Tibial artery (tissue), 4 donors: ENCODE data around the gene TERB1.

Source experiments
- DNase-seq, 2 donors: peaks; one replicate each; pipeline ENCODE4 v3.0.0-alpha.2; 2019
- H3K27ac ChIP-seq, 2 donors: fragments of 200-600 bp; sonication (generic) in 1 of 2; 1 replicate in 1 of 2; 2 replicates in 1 of 2; pipeline ENCODE4 v1.5.1; 2018 to 2019; ENCODE audit warnings: mild to moderate bottlenecking in 1 of 2
- H3K27me3 ChIP-seq, 2 donors: fragments of 200-600 bp; sonication (generic) in 1 of 2; one replicate each; pipeline versions ENCODE4 v1.5.1 to v1.6.0; 2016 to 2019
- H3K36me3 ChIP-seq, 3 donors: fragments of 200-600 bp; sonication (generic) in 2 of 3; one replicate each; pipeline ENCODE4 v1.5.1; 2016 to 2019; ENCODE audit warnings: mild to moderate bottlenecking in 2 of 3
- H3K4me1 ChIP-seq, 4 donors: fragments of 200-600 bp; sonication (generic) in 2 of 4; 1 replicate in 3 of 4; 2 replicates in 1 of 4; pipeline ENCODE4 v1.5.1; 2016 to 2019
- H3K4me3 ChIP-seq, 2 donors: fragments of 200-600 bp; sonication (generic) in 1 of 2; 1 replicate in 1 of 2; 2 replicates in 1 of 2; pipeline ENCODE4 v1.5.1; 2018 to 2019; ENCODE audit warnings: mild to moderate bottlenecking in 2 of 2
- H3K9me3 ChIP-seq, 3 donors: fragments of 200-600 bp; sonication (generic) in 1 of 3; one replicate each; pipeline ENCODE4 v1.5.1; 2016 to 2019
- intact Hi-C: fragments of 100-400 bp; cut with DNase I; formaldehyde crosslinking; loops from one replicate; pipeline ENCODE4 v1.15.0; 2023; ENCODE audit warnings: low total_unique reads
- TF ChIP-seq, protein P1 (sequence below), 2 experiments: fragments of 200-600 bp in 1 of 2; fragments of 450-650 bp in 1 of 2; IDR thresholded peaks; one replicate each; pipeline ENCODE4 v1.5.1; 2017 to 2019; ENCODE audit warnings: antibody characterized with exemption in 2 of 2, mild to moderate bottlenecking in 1 of 2, moderate library complexity in 1 of 2

Gene TERB1

DNA sequence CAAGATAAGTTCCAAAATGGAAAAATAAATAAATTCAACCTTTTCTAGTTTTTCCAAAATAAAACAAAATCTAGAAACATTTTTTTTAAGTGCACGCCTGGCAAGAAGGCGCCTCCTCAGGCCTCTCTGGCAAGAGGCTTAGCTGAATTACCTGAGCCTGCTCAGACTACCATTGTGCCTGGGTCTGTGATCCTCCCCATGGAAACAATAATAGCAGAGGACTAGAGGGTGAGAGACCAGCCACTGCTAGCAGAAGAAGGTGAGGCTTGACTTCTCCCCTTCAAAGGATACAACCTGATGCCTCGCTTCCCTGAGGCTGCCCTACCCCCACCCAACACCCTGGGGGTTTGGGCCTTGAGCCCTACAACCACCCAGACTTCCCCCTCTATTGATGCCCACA is 14.8 kb downstream of the TERB1 start:
- no peak for DNase-seq
- intact Hi-C loops: no loop called here
- Histone ChIP-seq H3K27me3 (no peaks in the 10 kb centered on the region), H3K27ac (no peak overlapping the region), H3K4me1 (no peaks in the 10 kb centered on the region), H3K36me3 (no peaks in the 10 kb centered on the region), H3K4me3 (no peak overlapping the region), H3K9me3 (no peaks in the 10 kb centered on the region)
- TF ChIP-seq, protein P1, sequence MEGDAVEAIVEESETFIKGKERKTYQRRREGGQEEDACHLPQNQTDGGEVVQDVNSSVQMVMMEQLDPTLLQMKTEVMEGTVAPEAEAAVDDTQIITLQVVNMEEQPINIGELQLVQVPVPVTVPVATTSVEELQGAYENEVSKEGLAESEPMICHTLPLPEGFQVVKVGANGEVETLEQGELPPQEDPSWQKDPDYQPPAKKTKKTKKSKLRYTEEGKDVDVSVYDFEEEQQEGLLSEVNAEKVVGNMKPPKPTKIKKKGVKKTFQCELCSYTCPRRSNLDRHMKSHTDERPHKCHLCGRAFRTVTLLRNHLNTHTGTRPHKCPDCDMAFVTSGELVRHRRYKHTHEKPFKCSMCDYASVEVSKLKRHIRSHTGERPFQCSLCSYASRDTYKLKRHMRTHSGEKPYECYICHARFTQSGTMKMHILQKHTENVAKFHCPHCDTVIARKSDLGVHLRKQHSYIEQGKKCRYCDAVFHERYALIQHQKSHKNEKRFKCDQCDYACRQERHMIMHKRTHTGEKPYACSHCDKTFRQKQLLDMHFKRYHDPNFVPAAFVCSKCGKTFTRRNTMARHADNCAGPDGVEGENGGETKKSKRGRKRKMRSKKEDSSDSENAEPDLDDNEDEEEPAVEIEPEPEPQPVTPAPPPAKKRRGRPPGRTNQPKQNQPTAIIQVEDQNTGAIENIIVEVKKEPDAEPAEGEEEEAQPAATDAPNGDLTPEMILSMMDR (IDR thresholded peaks at IDR 0.05): no peak

DNA sequence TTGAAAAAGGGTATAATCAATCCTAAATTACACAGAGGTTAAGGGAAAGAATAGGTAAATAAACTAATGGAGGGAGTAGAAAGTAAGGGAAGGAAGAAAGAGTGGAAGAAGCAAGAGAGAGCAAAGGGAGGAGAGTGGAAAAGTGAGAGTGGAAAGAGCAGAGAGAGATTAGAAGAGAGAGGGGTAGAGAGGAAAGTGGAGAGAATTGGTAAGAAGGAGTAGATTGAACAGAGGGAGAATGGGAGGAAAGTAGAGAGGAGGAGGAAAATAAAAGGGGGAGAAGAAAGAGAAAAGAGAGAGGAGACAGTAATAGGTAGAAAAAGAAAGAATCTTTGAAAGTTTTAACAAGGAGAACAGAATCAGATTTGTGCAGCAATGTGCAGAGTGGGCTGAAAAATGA is 24.9 kb downstream of the TERB1 start:
- Histone ChIP-seq H3K9me3 (no peaks in the 10 kb centered on the region), H3K4me1 (no peaks in the 10 kb centered on the region), H3K27me3 (no peaks in the 10 kb centered on the region), H3K27ac (no peak overlapping the region), H3K4me3 (no peak overlapping the region), H3K36me3 (no peaks in the 10 kb centered on the region)
- no peak for DNase-seq
- intact Hi-C loops: no loop called here
- TF ChIP-seq, protein P1 (IDR thresholded peaks at IDR 0.05): no peak

DNA sequence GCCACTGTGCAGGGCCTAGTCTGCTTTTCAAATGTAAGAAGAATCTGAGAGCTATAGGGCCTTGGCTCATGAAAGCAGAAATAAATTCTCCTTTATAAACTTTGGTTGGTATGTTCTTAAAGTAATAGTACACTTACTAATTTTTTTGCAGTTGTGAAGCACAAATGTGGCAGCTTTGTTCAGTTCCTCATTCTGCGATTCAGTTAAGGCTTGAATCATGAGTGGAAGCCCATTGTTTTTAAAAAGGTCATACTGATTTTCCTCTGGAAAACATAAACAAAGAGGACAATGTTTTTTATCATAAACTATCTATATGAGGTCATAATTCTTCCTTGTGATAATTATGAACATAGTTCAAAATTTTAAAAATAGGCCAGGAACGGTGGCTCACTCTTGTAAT is 26.4 kb downstream of the TERB1 start:
- H3K27me3 ChIP-seq: no peaks in the 10 kb centered on the region
- no peak for DNase-seq
- H3K4me1 ChIP-seq: no peaks in the 10 kb centered on the region
- TF ChIP-seq, protein P1 (IDR thresholded peaks at IDR 0.05): no peak
- H3K4me3 ChIP-seq: no peak overlapping the region
- no peaks in the 10 kb centered on the region for H3K9me3 ChIP-seq
- intact Hi-C loops: loop anchor here (5.0 kb wide), 1 partner anchor 652 kb away; no protein-coding TSS in a partner anchor
- H3K27ac ChIP-seq: no peak overlapping the region
- no peaks in the 10 kb centered on the region for H3K36me3 ChIP-seq

DNA sequence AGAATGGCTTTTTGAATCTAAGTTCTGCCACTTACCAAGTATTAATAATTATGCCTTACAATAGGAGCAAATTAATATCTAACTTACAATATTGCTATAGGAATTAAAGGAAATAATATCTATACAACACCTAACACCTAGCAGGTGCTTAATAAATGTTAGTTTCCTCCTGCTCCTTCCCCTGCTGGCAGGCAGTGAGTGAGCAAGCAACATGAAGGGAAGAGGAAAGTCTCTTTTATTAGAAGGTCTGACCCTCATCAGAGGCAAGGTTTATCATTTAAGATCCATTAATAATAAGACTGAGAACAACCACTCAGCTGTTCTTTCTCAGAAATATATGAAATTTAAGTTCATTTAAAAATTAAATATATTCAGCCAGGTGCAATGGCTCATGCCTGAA is 43.3 kb downstream of the TERB1 start:
- H3K9me3 ChIP-seq: no peaks in the 10 kb centered on the region
- no peaks in the 10 kb centered on the region for H3K4me1 ChIP-seq
- no peaks in the 10 kb centered on the region for H3K36me3 ChIP-seq
- no peaks in the 10 kb centered on the region for H3K27me3 ChIP-seq
- no peak overlapping the region for H3K27ac ChIP-seq
- no peak for DNase-seq
- no peak overlapping the region for H3K4me3 ChIP-seq
- intact Hi-C loops: no loop called here
- TF ChIP-seq, protein P1 (IDR thresholded peaks at IDR 0.05): no peak

DNA sequence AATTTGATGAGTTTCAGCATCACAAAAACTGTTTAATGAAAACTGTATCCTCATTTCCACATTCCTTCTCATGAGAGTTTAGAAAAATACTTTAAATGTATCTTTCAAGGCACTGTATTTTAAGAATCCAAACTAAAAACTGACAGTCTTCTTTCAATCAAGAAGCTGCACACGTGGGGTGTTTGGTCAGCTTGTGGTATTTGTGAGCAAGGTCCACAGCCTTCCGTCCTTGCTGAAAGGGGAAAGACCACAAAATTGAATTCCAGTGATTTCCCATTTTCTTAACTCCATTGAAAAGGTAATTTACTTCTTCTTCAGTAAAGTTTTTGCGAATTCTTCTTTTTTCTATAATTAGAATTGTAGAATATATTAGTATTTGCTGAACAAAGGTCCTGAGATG is 46.6 kb downstream of the TERB1 start:
- no peak overlapping the region for H3K4me3 ChIP-seq
- intact Hi-C loops: loop anchor here (5.0 kb wide), 1 partner anchor 148 kb away; no protein-coding TSS in a partner anchor
- no peaks in the 10 kb centered on the region for H3K36me3 ChIP-seq
- TF ChIP-seq, protein P1 (IDR thresholded peaks at IDR 0.05): no peak
- H3K9me3 ChIP-seq: no peaks in the 10 kb centered on the region
- no peaks in the 10 kb centered on the region for H3K27me3 ChIP-seq
- no peak for DNase-seq
- H3K4me1 ChIP-seq: peaks cover 0 to 19% (median 11%) of the 10 kb centered on the region in 4 donors
- no peak overlapping the region for H3K27ac ChIP-seq

DNA sequence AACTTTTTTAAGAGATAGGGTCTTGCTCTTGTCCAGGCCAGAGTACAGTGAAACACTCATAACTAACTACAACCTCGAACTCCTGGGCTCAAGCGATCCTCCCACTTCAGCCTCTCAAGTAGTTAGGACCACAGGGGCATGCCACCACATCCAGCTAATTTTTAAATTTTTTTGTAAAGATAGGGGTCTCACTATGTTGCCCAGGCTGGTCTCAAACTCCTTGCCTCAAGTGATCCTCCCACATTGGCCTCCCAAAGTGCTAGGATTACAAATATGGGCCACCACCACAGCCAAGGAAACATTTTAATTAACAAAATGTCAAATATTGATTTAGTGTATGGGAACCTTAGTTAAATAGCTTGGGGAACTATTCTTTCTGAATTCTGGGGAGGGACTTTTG is 47.2 kb downstream of the TERB1 start:
- H3K4me1 ChIP-seq: peaks cover 0 to 24% (median 16%) of the 10 kb centered on the region in 4 donors
- TF ChIP-seq, protein P1 (IDR thresholded peaks at IDR 0.05): no peak
- DNase-seq: no peak
- H3K27ac ChIP-seq: no peak overlapping the region
- no peaks in the 10 kb centered on the region for H3K9me3 ChIP-seq
- H3K4me3 ChIP-seq: no peak overlapping the region
- intact Hi-C loops: loop anchor here (5.0 kb wide), 1 partner anchor 147 kb away; no protein-coding TSS in a partner anchor
- peaks cover 0 to 2% (median 1%) of the 10 kb centered on the region in 3 donors for H3K36me3 ChIP-seq
- H3K27me3 ChIP-seq: no peaks in the 10 kb centered on the region
